Activated naive CD8-positive, alpha-beta T cell treated with anti-CD3 and anti-CD28 coated beads for 36 hours (primary cell): ENCODE measurements around the gene SLC1A6. TPM values are rescaled to one million over a fixed set of nuclear protein-coding genes. Genes with fewer than 3 reads are reported as not detected.

Source experiments
- DNase-seq: peaks from one replicate; pipeline ENCODE4 v3.0.0; 2021
- H3K27ac Mint-ChIP-seq: one replicate; pipeline ENCODE4 v1.8.0; 2022; ENCODE audit warnings: mild to moderate bottlenecking, moderate library complexity, mixed read lengths
- H3K27me3 Mint-ChIP-seq: one replicate; pipeline ENCODE4 v1.8.0; 2022; ENCODE audit warnings: mild to moderate bottlenecking, mixed read lengths
- H3K36me3 Mint-ChIP-seq: one replicate; pipeline ENCODE4 v1.8.0; 2021; ENCODE audit warnings: mild to moderate bottlenecking, mixed read lengths
- H3K4me1 Mint-ChIP-seq: one replicate; pipeline ENCODE4 v1.8.0; 2021; ENCODE audit warnings: mixed read lengths
- H3K4me3 Mint-ChIP-seq: one replicate; pipeline ENCODE4 v1.8.0; 2022; ENCODE audit warnings: mild to moderate bottlenecking, moderate library complexity, mixed read lengths
- H3K9me3 Mint-ChIP-seq: one replicate; pipeline ENCODE4 v1.8.0; 2022; ENCODE audit warnings: mixed read lengths
- total RNA-seq, 2 experiments: library from RNA; stranded (reverse); gene quantifications; one replicate each; pipeline ENCODE4 v1.2.3, GENCODE V29; 2021

The SLC1A6 gene
- total RNA-seq, 2 experiments from 2014 or later, result not detected

- Mint-ChIP-seq H3K4me3 (no peak overlapping the region), H3K9me3 (no peaks in the 10 kb centered on the region), H3K27me3 (peaks cover 10% of the 10 kb centered on the region), H3K36me3 (no peaks in the 10 kb centered on the region), H3K4me1 (peaks cover 6% of the 10 kb centered on the region), H3K27ac (no peak overlapping the region)
- DNase-seq, result no peak
Observed at GRCh38 chr19:14940266-14940665, 39.4 kb downstream of the SLC1A6 start.

- DNase-seq, result no peak
- no peaks in the 10 kb centered on the region for H3K36me3 Mint-ChIP-seq
- H3K4me1 Mint-ChIP-seq, result no peaks in the 10 kb centered on the region
- H3K4me3 Mint-ChIP-seq, result no peak overlapping the region
- H3K27me3 Mint-ChIP-seq, result peaks cover 20% of the 10 kb centered on the region
- H3K9me3 Mint-ChIP-seq, result peaks cover 4% of the 10 kb centered on the region
- H3K27ac Mint-ChIP-seq, result no peak overlapping the region
Observed at GRCh38 chr19:14933506-14933905, 46.2 kb downstream of the SLC1A6 start.

- no peaks in the 10 kb centered on the region for H3K4me1 Mint-ChIP-seq
- no peaks in the 10 kb centered on the region for H3K36me3 Mint-ChIP-seq
- peaks cover 11% of the 10 kb centered on the region for H3K9me3 Mint-ChIP-seq
- no peak overlapping the region for H3K4me3 Mint-ChIP-seq
- H3K27me3 Mint-ChIP-seq, result peaks cover 39% of the 10 kb centered on the region
- DNase-seq, result no peak
- H3K27ac Mint-ChIP-seq, result no peak overlapping the region
Observed at GRCh38 chr19:14916848-14917247, 62.8 kb downstream of the SLC1A6 start.

- Mint-ChIP-seq H3K36me3 (no peaks in the 10 kb centered on the region), H3K27me3 (peaks cover 39% of the 10 kb centered on the region), H3K27ac (no peak overlapping the region), H3K4me3 (no peak overlapping the region), H3K9me3 (peaks cover 11% of the 10 kb centered on the region), H3K4me1 (no peaks in the 10 kb centered on the region)
- DNase-seq, result no peak
Observed at GRCh38 chr19:14915116-14915515, 64.5 kb downstream of the SLC1A6 start.

- H3K27me3 Mint-ChIP-seq, result peaks cover 25% of the 10 kb centered on the region
- H3K36me3 Mint-ChIP-seq, result no peaks in the 10 kb centered on the region
- H3K9me3 Mint-ChIP-seq, result no peaks in the 10 kb centered on the region
- no peak for DNase-seq
- H3K4me3 Mint-ChIP-seq, result no peak overlapping the region
- H3K4me1 Mint-ChIP-seq, result peaks cover 4% of the 10 kb centered on the region
- H3K27ac Mint-ChIP-seq, result no peak overlapping the region
Observed at GRCh38 chr19:14906711-14907110, 73.0 kb downstream of the SLC1A6 start.

- H3K4me3 Mint-ChIP-seq, result no peak overlapping the region
- DNase-seq, result no peak
- no peaks in the 10 kb centered on the region for H3K36me3 Mint-ChIP-seq
- peaks cover 4% of the 10 kb centered on the region for H3K4me1 Mint-ChIP-seq
- no peaks in the 10 kb centered on the region for H3K9me3 Mint-ChIP-seq
- no peak overlapping the region for H3K27ac Mint-ChIP-seq
- H3K27me3 Mint-ChIP-seq, result peaks cover 49% of the 10 kb centered on the region
Observed at GRCh38 chr19:14901675-14902260, 77.9 kb downstream of the SLC1A6 start.

Other genes with a start within 250 kb of the SLC1A6 start
- under 1 TPM; 0.29 to 0.48 TPM for gene ADGRE2, start 201.3 kb downstream of the SLC1A6 start, total RNA-seq
- not detected for gene OR7A5, start 144.7 kb downstream of the SLC1A6 start, total RNA-seq
- not detected for gene OR7C1, start 144.7 kb downstream of the SLC1A6 start, total RNA-seq
- not detected for gene OR7A10, start 130.9 kb downstream of the SLC1A6 start, total RNA-seq
- gene OR7A17, start 93.7 kb downstream of the SLC1A6 start, total RNA-seq, result not detected
- not detected for gene OR7C2, start 38.4 kb downstream of the SLC1A6 start, total RNA-seq
- not detected for gene CASP14, start 69.6 kb upstream of the SLC1A6 start, total RNA-seq
- gene OR1I1, start 102.3 kb upstream of the SLC1A6 start, total RNA-seq, result not detected
- gene SYDE1, start 127.5 kb upstream of the SLC1A6 start, total RNA-seq, result 1 to 10 TPM; 1.6 to 2.4 TPM
- under 1 TPM in 1 of 2 experiments, not detected in 1; 0.12 TPM for gene NOTCH3, start 221.1 kb upstream of the SLC1A6 start, total RNA-seq